HCT116 (cell line): Measurements from ENCODE around the gene COPS9. TPM values are rescaled to one million over a fixed set of nuclear protein-coding genes. Genes with fewer than 3 reads are reported as not detected.

Experiments used
- ATAC-seq: fragments of 200-7000 bp; cut with Tn5 transposase; 2 replicates; pipeline ENCODE4 v1.9.1; 2020; ENCODE audit warnings: mild to moderate bottlenecking, moderate library complexity
- BruUV-seq: library from RNA; stranded (reverse); fragments of 400-500 nt; replicated peaks from 2 replicates; lab custom pipeline; 2021; lab: Mats Ljungman, UMichigan
- CTCF ChIA-PET: fragments of 300-600 bp; sonication (Branson Sonifier 250); formaldehyde crosslinking; loops from one replicate; lab custom pipeline; 2021; ENCODE audit warnings: antibody characterized with exemption; lab: Charles Lee
- POLR2A ChIA-PET: fragments of 300-600, 350-600 bp; sonication (Branson Sonifier 250); formaldehyde crosslinking; loops from one replicate; lab custom pipeline; 2021; ENCODE audit warnings: antibody characterized with exemption; lab: Charles Lee
- RAD21 ChIA-PET, 2 experiments: fragments of 300-600 bp; sonication (Branson Sonifier 250); formaldehyde crosslinking; loops; one replicate each; lab custom pipeline; 2023; ENCODE audit warnings: low total read pairs in 2 of 2; ENCODE audit not compliant: uncharacterized antibody in 2 of 2, unreplicated experiment in 2 of 2, low non-redundant PET in 1 of 2; lab: Charles Lee
- DNase-seq: peaks from one replicate; pipeline ENCODE4 v3.0.0-alpha.2; 2010; ENCODE audit warnings: low read depth, low spot score
- H2AFZ ChIP-seq: fragments of 200-600 bp; shearing (Covaris generic), sonication (generic); 2 replicates; pipeline ENCODE4 v1.6.1; 2017; ENCODE audit warnings: low read depth, mixed run types, mixed read lengths, antibody characterized with exemption, low read length; ENCODE audit not compliant: poor library complexity, severe bottlenecking
- H3K27ac ChIP-seq: 2 replicates; pipeline ENCODE4 v1.5.1; 2012; ENCODE audit warnings: low read depth, low read length
- H3K27me3 ChIP-seq: fragments of 200-600 bp; sonication (generic); 2 replicates; pipeline ENCODE4 v1.6.1; 2016; ENCODE audit warnings: mixed run types, low read length, mixed read lengths; ENCODE audit not compliant: insufficient read depth
- H3K36me3 ChIP-seq, 2 experiments: fragments of 200-500 bp in 1 of 2; fragments of 200-600 bp in 1 of 2; sonication (Bioruptor generic) in 1 of 2; sonication (generic) in 1 of 2; 2 replicates each; pipeline versions ENCODE4 v1.5.1 to v1.6.1; 2014 to 2016; ENCODE audit warnings: low read length in 2 of 2, inconsistent platforms in 1 of 2, mixed read lengths in 1 of 2, mixed run types in 1 of 2; ENCODE audit not compliant: insufficient read depth in 2 of 2, control insufficient read depth in 1 of 2
- H3K4me1 ChIP-seq, 2 experiments: fragments of 200-600 bp in 1 of 2; sonication (generic) in 1 of 2; 2 replicates each; pipeline versions ENCODE4 v1.5.1 to v1.6.1; 2012 to 2017; ENCODE audit warnings: low read length in 2 of 2, inconsistent platforms in 1 of 2, mild to moderate bottlenecking in 1 of 2, mixed read lengths in 1 of 2, mixed run types in 1 of 2, moderate library complexity in 1 of 2; ENCODE audit not compliant: insufficient read depth in 2 of 2, control insufficient read depth in 1 of 2
- H3K4me2 ChIP-seq: fragments of 200-600 bp; sonication (generic); 2 replicates; pipeline ENCODE4 v1.6.1; 2017; ENCODE audit warnings: mixed run types, low read length, mixed read lengths
- H3K4me3 ChIP-seq, 2 experiments: fragments of 200-600 bp in 1 of 2; sonication (generic) in 1 of 2; replicated peaks in 1 of 2; 2 replicates each; pipeline ENCODE4 v1.5.1; 2011 to 2016; ENCODE audit warnings: low read length in 2 of 2, control low read depth in 1 of 2, low read depth in 1 of 2, mild to moderate bottlenecking in 1 of 2, mixed read lengths in 1 of 2, mixed run types in 1 of 2
- H3K79me2 ChIP-seq: fragments of 200-600 bp; sonication (generic); 2 replicates; pipeline ENCODE4 v1.6.1; 2017; ENCODE audit warnings: mild to moderate bottlenecking, mixed run types, low read length, moderate library complexity, mixed read lengths; ENCODE audit not compliant: insufficient read depth
- H3K9ac ChIP-seq: fragments of 200-600 bp; sonication (generic); 2 replicates; pipeline ENCODE4 v1.6.1; 2016; ENCODE audit warnings: low read length, mixed read lengths
- H3K9me2 ChIP-seq: fragments of 200-600 bp; sonication (generic), shearing (Covaris generic); 2 replicates; pipeline ENCODE4 v1.6.1; 2017; ENCODE audit warnings: mixed run types, mild to moderate bottlenecking, moderate library complexity; ENCODE audit not compliant: insufficient read depth
- H3K9me3 ChIP-seq, 2 experiments: fragments of 200-500 bp in 1 of 2; fragments of 200-600 bp in 1 of 2; sonication (Bioruptor generic) in 1 of 2; sonication (generic) in 1 of 2; 2 replicates each; pipeline ENCODE4 v1.6.1; 2014 to 2017; ENCODE audit warnings: low read length in 2 of 2, mixed read lengths in 2 of 2, inconsistent platforms in 1 of 2, low read depth in 1 of 2, mild to moderate bottlenecking in 1 of 2, mixed run types in 1 of 2, moderate library complexity in 1 of 2; ENCODE audit not compliant: control insufficient read depth in 1 of 2, insufficient read depth in 1 of 2
- H4K20me1 ChIP-seq: fragments of 200-600 bp; sonication (generic), shearing (Covaris generic); 2 replicates; pipeline ENCODE4 v1.6.1; 2017; ENCODE audit warnings: mixed run types, mild to moderate bottlenecking, moderate library complexity; ENCODE audit not compliant: insufficient read depth
- CTCF ChIP-seq, 3 experiments: fragments of 200-600 bp in 1 of 3; sonication (generic) in 1 of 3; IDR thresholded peaks in 2 of 3; conservative IDR thresholded peaks in 1 of 3; 2 replicates each; pipeline ENCODE4 v1.5.1; 2012 to 2017; ENCODE audit warnings: low read depth in 2 of 3, low read length in 2 of 3, antibody characterized with exemption in 1 of 3, borderline replicate concordance in 1 of 3, control low read depth in 1 of 3, mild to moderate bottlenecking in 1 of 3, mixed read lengths in 1 of 3, mixed run types in 1 of 3, moderate library complexity in 1 of 3; ENCODE audit not compliant: insufficient read depth in 1 of 3
- EZH2 ChIP-seq: fragments of 200-600 bp; sonication (generic); IDR thresholded peaks from 2 replicates; pipeline ENCODE4 v1.6.1; 2017; ENCODE audit warnings: antibody characterized with exemption, mixed run types
- JUND ChIP-seq: IDR thresholded peaks from 2 replicates; pipeline ENCODE4 v1.6.1; 2012
- POLR2AphosphoS5 ChIP-seq: IDR thresholded peaks from 2 replicates; pipeline ENCODE4 v1.6.1; 2011; ENCODE audit warnings: mild to moderate bottlenecking, low read depth, low read length, moderate library complexity
- SIN3A ChIP-seq: IDR thresholded peaks from 2 replicates; pipeline ENCODE4 v1.6.1; 2012; ENCODE audit warnings: low read depth
- SRF ChIP-seq: IDR thresholded peaks from 2 replicates; pipeline ENCODE4 v1.6.1; 2012; ENCODE audit warnings: low read depth
- TCF7L2 ChIP-seq: IDR thresholded peaks from 2 replicates; pipeline ENCODE4 v1.7.0; 2011; ENCODE audit warnings: borderline replicate concordance, inconsistent platforms; ENCODE audit not compliant: insufficient read depth, insufficient read length; ENCODE audit errors: extremely low read depth
- intact Hi-C: fragments of 100-400 bp; cut with micrococcal nuclease; formaldehyde crosslinking; loops from 2 replicates; pipeline ENCODE4 v1.10.0; 2022
- total RNA-seq: library from RNA; stranded (reverse); gene quantifications from one replicate; pipeline ENCODE4 v1.2.1, GENCODE V29; 2021; ENCODE audit not compliant: unreplicated experiment

COPS9 gene
- total RNA-seq, 1 experiment from 2014 or later = 111 TPM

GRCh38 chr2:240139666-240140393, 3.7 kb upstream of the COPS9 start:
- H3K4me3 ChIP-seq = no peak overlapping the region
- H3K4me1 ChIP-seq = peaks cover 3 to 21% of the 10 kb centered on the region in 2 experiments; a peak in 3 of 4 replicates
- no peak overlapping the region for H3K4me2 ChIP-seq
- POLR2A ChIA-PET = no interaction called here
- no peaks in the 10 kb centered on the region for H4K20me1 ChIP-seq
- H3K9me2 ChIP-seq = no peaks in the 10 kb centered on the region
- BruUV-seq = no TSS peak
- ATAC-seq (no peak), DNase-seq (no peak)
- peaks cover 14% of the 10 kb centered on the region for H3K79me2 ChIP-seq
- TF ChIP-seq TCF7L2 (no peak), SRF (no peak), JUND (no peak), POLR2AphosphoS5 (no peak), EZH2 (no peak), SIN3A (no peak), CTCF (IDR thresholded peaks at IDR 0.05 in 2 of 3, conservative IDR thresholded peaks at IDR 0.05 in 1 of 3; ENCODE audit: borderline replicate concordance in 1 of 3, insufficient read depth in 1 of 3, low read depth in 2 of 3, low read length in 2 of 3) (no peak)
- intact Hi-C loops = loop anchor here (5.0 kb wide), 1 partner anchor 1783 kb away; no protein-coding TSS in a partner anchor
- H3K27ac ChIP-seq = no peak overlapping the region
- H3K9ac ChIP-seq = no peak overlapping the region
- no peaks in the 10 kb centered on the region for H3K36me3 ChIP-seq
- no peak overlapping the region for H2AFZ ChIP-seq
- no peaks in the 10 kb centered on the region for H3K9me3 ChIP-seq
- CTCF ChIA-PET = interaction anchor here (6.2 kb wide), 1 partner anchor 79 kb away, joined by 64 read pairs; no protein-coding TSS in a partner anchor
- RAD21 ChIA-PET = no interaction called here
- H3K27me3 ChIP-seq = no peaks in the 10 kb centered on the region
